A549 treated with AZD9567 at 1 μM for 4 hours (cell line): ENCODE measurements around the gene OTOP1. TPM values are rescaled to one million over a fixed set of nuclear protein-coding genes. Genes with fewer than 3 reads are reported as not detected.

Source experiments
- total RNA-seq: library from RNA; stranded (reverse); fragments of 200-300 nt; extraction: Qiagen RNA extraction; gene quantifications from 5 replicates; pipeline ENCODE4 v1.2.3, GENCODE V29; 2022; ENCODE audit not compliant: insufficient read depth

The OTOP1 gene
- total RNA-seq = not detected in 5 replicates

GRCh38 chr4:4226606-4227438 lies at the start of gene OTOP1:
Gene OTOP1 (minus strand): TSS chr4:4226929. CDS start chr4:4226864, 65 bp downstream.

DNA sequence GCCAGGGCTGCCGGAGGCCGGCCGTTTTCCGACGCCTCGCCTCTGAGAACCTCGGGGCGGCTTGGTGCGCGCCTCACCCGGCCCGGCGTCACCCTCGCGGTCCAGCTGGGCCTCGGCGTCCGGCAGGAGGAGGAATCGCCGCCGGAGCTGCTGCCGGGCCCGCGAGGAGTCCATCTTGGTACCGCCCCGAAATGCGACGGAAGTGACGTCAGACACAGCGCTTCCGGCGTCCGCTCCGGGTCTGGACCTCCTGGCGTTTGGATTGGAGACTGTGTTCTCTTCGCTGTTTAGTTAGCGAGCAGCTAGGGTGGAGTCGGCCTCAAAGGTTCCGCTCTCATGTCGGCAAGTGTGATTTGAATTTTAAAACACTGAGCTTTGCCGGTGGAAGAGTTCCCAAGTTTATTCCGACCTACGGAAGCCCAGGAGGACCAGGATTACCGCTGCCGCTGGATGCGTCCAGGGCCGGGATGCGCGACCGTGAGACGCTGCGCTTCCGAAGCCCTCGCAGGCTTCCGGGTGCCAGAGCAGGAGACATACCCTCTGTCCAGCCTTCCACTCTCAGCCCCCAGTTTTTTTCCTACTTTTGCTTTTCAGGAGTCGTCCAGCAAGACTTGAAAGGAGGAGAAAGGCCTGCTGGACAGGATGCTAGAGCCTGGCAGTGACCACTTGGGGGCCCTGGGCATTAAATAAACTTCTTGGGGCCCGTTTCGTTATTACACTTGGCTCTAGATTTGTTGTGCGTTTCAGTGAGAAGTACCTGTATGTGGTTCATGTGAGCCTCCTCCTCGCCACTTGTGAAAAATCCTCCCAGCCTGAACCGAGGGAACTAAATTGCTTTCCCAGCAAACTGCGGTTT lies 21.5 kb upstream of the OTOP1 start, which contains the start of gene TMEM128:
Gene TMEM128 (minus strand): TSS at position 195 of the 856 bp plus-strand sequence. CDS start 21 bp downstream, at position 174.

Other genes starting within 250 kb of the OTOP1 start
- gene TMEM128, start 21.3 kb upstream of the OTOP1 start, total RNA-seq = 10.8 to 14.9 TPM (median 14.5 TPM) in 5 replicates
- 28.7 to 36.6 TPM (median 30.3 TPM) in 5 replicates for gene LYAR, start 63.2 kb upstream of the OTOP1 start, total RNA-seq
- 2.3 to 3.0 TPM (median 2.7 TPM) in 5 replicates for gene ZBTB49, start 63.3 kb upstream of the OTOP1 start, total RNA-seq
- 4.1 to 7.1 TPM (median 5.1 TPM) in 5 replicates for gene NSG1, start 160.2 kb upstream of the OTOP1 start, total RNA-seq